ENCODE results near the gene EGLN1. TPM values are rescaled to one million over a fixed set of nuclear protein-coding genes. Genes with fewer than 3 reads are reported as not detected.

EGLN1 gene
- total RNA-seq, 1 donor from 2014 or later, result 71.6 TPM

DNA sequence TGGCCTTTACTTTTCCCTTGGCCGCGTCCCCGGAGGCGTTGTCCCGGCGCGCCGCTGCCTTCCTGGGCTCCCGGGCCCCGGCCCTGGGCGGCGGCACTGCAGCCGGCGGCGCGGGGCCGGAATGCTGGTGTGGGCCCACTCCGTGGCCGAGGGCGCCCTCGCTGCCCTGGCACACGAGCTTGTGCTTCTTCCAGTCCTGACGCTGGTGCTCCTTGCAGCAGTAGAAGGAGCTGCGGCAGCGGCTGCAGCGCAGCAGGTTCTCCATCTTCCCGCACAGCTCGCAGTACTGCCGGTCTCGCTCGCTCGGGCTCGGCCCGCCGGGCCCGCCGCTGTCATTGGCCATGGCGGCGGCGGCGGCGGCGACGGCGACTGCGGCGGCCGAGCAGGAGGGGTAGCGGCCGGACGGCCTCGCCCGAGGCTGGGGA lies 529 bp downstream of the EGLN1 start:
- peak; percentile 70 to 72 for DNase-seq (ENCODE audit: low read depth in 2 of 2)

DNA sequence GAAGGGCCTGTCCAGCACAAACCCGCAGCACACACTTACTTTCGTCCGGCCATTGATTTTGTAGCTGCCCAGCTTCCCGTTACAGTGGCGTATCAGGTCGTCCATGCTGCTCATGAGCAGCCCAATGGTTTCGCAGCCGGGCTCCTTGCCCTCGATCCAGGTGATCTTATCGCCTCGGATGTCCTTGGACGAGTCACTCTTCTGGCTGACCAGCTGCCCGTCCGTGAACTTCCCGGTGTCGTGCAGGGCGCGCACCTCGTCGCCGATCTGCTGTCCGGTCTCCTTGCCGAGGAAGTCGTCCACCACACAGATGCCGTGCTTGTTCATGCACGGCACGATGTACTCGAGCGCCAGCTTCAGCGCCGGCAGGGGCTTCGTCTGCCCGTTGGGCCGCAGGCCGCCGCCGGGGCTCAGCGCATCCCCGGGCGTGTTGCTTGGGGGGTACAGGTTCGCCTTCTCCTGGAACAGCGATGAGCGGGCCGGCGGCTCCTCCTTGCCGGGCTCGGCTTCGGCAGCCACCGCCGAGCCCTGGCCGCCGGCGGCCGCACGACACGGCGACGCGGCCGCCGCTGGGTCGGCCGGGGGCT lies 1.0 kb downstream of the EGLN1 start:
- DNase-seq (ENCODE audit: low read depth in 2 of 2), result peak; percentile 63 to 67

DNA sequence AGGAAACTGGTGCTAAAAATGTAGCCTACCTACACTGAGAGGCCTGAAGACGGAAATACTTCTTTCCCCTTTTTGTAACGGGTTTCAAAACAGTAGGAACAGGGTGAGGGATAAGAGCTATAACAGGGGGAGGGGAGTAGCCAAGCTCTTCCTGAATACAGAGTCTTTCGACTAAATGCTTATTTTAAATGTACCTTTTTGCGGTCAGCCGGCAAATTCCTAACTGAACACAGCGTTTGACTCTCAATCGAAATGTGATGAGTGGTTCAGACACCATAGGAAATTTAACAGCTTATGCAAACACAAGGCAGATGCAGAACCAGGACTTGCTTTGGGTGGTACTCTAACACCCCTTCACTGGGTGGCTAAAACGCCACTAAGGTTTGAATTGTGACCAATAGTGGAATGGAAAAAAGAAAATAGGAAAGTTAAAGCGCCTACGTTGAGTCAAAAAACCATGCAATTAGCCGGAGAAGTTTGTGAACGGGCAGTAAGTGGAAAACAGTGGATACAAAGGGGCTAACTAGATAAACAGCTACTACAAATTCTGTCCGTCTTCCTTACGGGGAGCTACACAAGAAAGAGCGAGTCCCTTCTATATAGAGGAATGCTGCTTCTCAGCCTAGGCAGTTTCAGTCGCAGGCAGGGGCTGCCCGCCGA lies 1.7 kb downstream of the EGLN1 start:
- peak; percentile 41 to 45 for DNase-seq (ENCODE audit: low read depth in 2 of 2)

DNA sequence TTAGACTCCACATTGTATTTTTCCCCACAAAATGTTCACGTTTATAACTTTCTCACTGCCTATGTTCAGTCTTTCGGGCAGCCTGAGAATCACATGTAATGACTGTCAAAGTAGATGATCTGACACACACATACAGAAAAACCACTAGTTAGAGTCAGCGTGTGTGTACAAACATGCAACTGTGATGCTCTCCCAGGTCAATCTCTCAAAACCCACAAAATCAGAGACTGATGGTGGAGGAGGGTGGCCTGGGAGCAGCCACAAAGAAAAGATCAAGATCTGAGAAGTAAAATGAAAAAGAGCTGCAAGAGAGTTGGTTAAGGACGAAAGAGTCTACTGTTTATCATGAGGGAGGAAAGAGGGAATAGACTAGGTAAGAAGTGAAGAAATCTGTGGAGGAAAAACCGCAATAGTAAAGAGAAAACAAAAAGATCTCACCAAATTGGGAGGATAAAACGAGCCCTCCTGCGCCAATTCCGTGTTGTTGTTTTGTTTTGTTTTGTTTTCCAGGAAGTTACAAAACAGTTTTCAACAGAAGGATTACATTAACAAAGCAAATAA lies 2.3 kb downstream of the EGLN1 start:
- DNase-seq (ENCODE audit: low read depth in 2 of 2), result peak in 1 of 2 donors; percentile 26

DNA sequence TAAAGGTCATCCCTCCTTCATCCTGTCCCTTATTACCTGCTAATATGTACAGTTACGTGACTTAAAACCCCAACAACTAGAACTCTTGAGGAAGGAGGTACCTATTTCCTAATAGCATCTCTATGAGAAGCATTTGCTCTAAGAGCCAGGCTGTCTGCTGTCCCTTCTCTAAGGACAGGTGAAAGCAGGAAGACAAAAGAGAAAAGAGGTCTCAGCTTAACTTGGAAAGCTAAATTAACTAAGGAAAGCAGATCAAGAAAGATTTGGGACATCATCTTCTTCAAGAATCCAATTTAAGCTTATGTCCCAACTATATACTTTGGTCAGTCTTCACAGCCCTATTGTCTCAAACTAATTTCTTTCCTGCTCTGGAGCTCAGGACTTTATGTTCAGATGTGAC lies 2.9 kb downstream of the EGLN1 start:
- DNase-seq (ENCODE audit: low read depth in 2 of 2), result no peak

DNA sequence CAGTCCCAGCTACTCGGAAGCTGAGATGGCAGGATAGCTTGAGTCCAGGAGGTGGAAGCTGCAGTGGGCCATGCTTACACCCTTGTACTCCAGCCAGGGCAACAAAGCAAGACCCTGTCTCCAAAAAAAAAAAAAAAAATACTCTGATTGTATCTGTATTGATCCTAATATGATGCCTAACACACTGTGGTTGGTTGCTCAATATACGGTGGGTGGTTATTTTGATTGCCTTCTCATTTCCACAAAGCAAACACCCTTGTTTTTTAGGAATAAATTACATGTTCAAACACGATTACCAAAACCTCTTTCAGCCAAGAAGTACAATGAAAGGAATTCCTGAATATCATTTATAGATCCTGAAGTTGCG lies 3.4 kb downstream of the EGLN1 start:
- no peak for DNase-seq (ENCODE audit: low read depth in 2 of 2)

DNA sequence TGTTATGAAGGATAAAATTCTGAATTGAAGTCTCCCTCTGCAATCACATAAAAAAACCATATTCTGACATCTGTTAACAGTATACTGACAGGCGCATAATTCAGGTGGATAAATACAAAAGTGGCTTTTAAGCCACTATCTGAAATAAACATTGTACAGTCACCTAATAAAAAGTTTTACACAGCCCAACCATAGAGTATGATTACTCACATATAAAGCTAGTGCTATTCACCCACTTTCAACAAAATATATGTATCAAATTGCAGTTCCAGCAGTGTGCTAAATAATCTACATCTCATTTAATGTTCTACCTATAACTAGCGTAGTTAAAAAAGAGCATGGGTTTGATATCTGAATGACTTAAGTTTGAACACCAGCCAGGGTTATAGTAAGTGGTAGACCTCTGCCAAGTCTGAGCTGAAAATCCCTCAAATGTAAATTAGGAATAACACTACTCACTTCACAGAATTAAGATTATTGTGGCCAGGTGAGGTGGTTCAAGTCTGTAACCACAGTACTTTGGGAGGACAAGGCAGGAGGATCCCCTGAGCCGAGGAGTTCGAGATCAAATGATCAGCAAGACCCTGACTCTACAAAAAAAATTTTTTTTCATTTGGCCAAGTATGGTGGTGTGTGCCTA lies 3.9 kb downstream of the EGLN1 start:
- DNase-seq (ENCODE audit: low read depth in 2 of 2), result no peak

DNA sequence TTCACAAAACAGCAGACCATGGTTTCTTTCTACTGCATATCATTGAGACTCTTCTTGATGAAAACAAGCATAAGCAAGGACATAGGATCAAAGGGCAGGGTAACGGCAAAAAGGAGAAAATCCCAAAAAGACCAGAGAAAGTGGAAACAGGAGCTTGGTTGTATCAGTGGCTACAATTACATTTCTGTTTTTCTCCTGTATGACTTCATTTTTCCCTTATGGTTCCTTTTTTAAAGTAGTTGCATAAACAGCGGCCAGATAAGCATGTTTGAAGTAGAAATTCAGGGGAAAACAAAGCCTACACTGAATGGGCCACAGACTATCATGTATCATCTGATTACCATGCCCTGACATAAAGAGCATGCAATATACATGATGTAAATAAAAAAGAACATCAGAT lies 4.6 kb downstream of the EGLN1 start:
- DNase-seq (ENCODE audit: low read depth in 2 of 2), result peak in 1 of 2 donors; percentile 24

DNA sequence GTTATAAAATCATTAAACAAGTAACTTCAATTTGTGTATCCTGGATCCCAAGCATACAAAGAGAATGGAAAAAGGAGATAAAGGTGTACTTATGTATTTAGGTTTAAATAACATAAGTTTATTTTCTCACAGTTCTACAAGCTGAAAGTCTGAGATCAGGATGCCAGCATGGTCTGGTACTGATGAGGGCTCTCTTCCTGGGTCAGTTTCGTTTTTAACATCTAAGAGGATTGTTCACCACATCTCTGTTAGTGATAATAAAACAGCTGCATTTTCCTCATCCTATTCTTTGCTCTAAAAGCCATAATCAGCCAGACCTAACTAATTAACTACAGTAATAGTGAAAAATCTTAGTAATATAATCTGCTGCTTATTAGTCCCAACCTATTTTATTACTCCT lies 5.2 kb downstream of the EGLN1 start:
- no peak for DNase-seq (ENCODE audit: low read depth in 2 of 2)

DNA sequence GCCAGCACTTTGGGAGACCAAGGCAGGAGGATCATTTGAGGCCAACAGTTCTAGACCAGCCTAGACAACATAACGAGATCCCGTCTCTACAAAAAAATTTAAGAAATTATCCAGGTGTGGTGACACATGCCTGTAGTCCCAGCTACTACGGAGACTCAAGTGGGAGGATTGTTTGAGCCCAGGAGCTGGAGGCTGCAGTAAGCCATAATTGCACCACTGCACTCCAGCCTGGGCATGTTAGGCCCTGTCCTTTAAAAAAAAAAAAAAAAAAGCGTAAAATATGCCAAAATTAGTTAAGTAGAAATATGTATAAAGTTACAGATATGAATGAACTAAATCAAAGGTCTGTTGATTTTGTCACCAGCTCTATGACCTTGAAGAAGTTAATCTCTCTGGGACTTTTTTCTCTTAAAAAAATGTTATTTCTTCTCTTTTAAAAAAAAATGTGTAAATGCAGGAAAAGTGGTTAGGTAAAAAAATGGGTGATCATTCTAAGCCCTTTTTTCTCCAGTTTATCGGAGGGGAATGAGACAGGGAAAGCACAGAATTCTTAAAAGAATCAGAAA lies 7.0 kb downstream of the EGLN1 start:
- no peak for DNase-seq (ENCODE audit: low read depth in 2 of 2)

DNA sequence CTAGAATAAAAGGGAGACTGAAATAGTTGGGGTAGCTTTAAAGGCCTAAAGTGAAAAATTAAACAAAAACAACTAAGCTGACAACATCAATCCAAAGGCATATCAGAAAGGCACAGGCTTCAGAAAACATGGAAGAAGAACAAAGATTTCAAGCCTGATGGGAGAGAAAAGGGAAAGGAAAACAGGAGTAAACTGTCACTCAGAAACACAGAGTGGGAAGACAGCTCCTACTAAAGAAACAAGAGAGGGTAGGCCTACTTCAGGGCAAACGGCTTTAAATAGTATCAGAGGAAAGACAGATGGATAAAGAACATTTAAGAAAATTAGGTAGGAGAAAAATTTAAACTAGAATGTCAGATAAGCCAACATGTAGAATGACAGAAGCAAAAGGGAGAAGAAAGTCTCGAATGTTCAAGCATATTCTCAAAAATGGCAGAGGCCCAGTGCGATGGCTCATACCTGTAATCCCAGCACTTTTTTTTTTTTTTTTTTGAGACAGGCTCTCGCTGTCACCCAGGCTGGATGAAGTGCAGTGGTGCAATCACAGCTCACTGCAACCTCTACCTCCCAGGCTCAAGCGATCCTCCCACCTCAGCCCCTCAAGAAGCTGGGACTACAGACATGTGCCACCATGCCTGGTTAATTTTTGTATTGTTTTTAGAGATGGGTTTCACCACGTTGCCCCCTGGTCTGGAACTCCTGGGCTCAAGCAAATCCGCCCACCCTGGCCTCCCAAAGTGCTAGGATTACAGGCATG lies 7.6 kb downstream of the EGLN1 start:
- DNase-seq (ENCODE audit: low read depth in 2 of 2), result no peak

DNA sequence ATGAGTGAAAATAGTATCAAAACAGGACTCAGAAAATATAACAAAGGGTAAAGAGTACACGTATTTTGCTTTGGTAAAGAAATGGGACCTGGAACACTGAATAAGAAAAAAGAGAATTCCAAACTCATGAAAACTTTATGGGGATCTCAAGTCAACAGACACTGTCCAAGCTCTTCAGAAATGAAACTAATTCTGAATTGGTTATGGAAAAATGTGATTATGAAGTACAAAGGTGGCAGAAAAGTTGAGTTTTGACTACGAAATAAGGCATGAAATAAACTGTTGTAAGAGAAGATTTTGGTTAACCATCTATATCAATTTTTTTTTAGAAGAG lies 8.4 kb downstream of the EGLN1 start:
- DNase-seq (ENCODE audit: low read depth in 2 of 2), result no peak

DNA sequence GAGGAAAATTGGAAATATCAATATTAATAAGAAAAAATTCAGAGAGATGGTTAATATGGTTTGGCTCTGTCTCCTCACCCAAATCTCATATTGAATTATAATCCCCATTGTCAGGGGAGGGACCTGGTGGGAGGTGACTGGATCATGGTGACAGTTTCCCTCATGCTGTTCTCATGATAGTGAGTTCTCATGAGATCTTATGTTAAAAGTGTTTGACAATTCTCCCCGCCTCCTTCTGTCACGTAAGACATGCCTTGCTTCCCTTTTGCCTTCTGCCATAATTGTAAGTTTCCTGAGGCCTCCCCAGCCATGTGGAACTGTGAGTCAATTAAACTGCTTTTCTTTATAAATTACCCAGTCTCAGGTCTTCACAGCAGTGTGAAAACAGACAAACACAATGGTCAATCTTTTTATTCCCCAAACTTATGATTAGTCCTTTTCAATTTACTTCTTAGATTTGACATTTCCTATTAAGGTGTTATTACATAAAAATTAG lies 11.0 kb downstream of the EGLN1 start:
- DNase-seq (ENCODE audit: low read depth in 2 of 2), result no peak

DNA sequence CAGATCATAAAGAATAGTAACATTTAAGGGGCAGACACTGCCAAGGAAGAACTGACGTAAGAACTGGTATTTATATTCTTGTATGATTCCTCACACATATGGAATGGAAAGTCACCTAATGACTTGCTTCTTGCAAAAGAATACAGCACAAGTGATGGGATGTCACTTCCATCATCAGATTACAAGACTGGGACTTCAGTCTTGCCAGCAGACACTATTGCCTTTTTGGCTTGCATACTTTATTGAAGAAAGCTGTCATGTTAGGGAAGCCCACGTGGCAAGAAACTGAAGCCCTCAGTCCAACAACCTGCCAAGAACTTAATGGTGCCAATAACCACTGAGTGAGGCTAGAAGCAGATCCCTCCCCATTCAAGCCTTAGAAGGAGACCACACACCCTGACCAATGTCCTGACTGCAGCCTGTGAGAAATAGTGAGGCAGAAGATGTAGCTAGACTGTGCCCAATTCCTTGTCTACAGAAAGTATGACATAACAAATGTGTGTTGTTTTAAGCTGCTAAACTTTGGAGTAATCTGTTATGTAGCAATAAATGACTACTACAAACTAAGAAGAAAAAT lies 12.0 kb downstream of the EGLN1 start:
- DNase-seq (ENCODE audit: low read depth in 2 of 2), result no peak

DNA sequence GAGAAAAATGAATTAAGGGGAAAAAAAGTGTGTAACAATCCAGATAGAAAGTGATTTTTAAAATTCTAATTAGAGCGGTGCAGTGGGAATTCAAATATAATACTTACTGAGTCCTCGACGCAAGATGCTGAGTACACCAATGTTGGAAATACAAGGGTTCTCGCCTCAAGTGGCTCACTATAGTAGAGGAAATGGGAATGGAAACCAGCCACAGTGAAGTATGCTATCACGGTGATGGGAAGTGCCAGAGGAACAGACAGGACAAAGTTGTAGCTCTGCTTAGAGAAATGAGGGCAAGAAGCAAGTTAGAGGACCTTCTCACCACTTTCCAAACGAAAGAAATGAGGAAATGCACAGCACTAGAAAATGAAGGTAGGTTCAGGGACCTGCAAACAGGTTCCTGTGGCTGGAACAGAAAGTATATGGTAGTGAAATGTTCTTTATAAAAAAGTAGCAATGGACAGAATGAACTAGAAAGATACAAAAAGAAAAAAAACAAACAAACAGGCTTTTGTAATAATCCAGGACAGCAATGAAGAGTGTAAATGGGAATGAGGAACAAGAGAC lies 13.5 kb downstream of the EGLN1 start:
- no peak for DNase-seq (ENCODE audit: low read depth in 2 of 2)

DNA sequence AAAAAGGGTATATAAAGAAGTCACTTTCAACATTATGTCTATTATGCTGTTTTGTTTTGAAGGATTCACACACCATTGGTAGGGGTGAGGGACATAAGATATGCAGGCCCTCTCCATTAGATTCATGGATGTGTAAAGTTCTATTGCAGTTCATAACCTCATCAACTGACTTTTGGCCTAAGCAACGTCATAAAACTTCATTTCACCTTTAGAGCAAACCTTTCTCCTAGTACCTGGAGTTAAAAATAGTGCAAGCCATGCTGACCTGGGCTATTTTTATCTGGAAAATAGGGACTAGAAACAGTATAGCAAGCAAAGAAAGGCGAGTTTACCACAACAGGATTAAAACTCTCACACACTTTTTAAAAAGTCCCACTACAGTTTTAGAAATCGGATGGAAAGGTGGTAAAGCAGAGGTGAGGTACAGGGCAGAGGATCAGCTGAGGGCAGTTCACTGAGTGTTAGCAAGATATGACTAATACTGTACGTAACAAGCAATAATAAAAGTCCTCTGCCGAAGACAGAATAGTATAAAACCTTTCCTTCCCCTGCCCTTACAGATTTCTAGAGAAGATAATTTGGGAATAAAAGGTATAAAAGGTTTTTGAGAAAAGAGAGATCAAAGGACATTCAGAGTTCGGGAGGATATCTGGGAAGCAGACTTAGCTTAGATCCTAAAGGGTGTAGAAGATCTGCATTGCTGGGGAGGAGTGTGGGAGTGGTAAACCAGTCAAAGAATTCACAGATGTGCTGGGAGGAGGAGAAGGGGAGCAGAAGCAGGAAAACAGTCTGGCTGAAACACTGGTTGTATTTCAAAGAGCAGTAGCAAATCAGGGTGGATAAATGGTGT lies 14.3 kb downstream of the EGLN1 start:
- peak in 1 of 2 donors; percentile 46 for DNase-seq (ENCODE audit: low read depth in 2 of 2)

DNA sequence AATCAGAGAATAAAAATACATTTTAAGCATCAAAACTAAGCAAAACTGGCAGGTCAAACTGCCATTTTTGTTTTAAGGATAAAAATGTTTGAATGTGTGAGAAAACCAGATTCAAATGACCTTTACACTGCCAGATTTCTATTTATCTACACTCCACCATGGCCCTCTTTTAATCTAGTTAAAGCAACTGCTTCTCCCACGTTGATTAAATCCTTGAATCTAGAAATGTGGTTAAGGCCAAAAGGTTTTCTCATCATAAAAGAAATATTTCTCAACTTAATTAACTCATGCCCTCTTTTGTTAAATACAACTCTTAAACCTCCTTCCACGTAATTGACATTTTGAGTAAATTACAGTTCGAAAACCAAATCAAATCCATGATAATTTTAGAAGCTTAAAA lies 15.0 kb downstream of the EGLN1 start:
- no peak for DNase-seq (ENCODE audit: low read depth in 2 of 2)

DNA sequence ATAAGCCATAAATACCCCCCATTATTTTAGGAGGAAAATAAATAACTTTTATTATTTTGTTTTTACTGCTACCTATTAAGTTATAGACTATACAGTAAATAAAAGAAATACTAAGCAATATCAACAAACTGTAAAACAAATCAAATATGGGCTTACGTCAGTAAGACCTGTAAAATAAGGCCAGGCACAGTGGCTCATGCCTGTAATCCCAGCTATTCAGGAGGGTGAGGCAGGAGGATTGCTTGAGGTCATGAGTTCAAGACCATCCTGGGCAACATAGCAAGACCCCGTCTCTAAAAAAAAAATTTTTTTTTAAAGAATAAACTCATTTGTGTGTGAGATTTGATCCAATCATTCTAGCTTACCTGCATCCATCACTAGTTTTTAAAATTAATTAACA lies 17.8 kb downstream of the EGLN1 start:
- DNase-seq (ENCODE audit: low read depth in 2 of 2), result no peak

DNA sequence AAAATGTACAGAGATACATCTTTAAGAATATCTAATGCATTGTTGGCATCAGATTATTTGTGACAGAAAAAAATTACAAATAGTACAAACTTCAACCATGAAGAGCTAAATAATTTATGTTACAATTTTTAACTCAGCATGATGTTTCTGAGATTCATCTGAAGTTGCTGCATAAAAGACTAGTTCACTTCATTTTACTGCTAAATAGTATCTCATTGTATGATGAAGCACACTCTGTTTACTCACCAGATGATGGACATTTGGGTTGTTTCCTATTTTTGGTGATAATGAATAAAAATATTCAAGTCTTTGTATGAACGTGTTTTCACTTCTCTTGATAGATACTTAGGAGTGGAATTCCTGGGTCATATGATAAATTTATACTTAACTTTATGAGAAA lies 20.6 kb downstream of the EGLN1 start:
- no peak for DNase-seq (ENCODE audit: low read depth in 2 of 2)
